Measurements from ENCODE around the gene RETREG1.
"Not testable (repeated sequence)": the region's sequence is repeated elsewhere in the genome, so short reads cannot be mapped to it uniquely, and the experiment has no call there.

Gene RETREG1

GRCh38 chr5:16660982-16661381 lies 44.2 kb upstream of the RETREG1 start:
- in situ Hi-C loops (cut with MboI; ENCODE audit: low pct_unique_long_range_greater_than_20kb, low sequenced_read_pairs, unreplicated experiment), result no loop called here
- TF ChIP-seq, protein P1, sequence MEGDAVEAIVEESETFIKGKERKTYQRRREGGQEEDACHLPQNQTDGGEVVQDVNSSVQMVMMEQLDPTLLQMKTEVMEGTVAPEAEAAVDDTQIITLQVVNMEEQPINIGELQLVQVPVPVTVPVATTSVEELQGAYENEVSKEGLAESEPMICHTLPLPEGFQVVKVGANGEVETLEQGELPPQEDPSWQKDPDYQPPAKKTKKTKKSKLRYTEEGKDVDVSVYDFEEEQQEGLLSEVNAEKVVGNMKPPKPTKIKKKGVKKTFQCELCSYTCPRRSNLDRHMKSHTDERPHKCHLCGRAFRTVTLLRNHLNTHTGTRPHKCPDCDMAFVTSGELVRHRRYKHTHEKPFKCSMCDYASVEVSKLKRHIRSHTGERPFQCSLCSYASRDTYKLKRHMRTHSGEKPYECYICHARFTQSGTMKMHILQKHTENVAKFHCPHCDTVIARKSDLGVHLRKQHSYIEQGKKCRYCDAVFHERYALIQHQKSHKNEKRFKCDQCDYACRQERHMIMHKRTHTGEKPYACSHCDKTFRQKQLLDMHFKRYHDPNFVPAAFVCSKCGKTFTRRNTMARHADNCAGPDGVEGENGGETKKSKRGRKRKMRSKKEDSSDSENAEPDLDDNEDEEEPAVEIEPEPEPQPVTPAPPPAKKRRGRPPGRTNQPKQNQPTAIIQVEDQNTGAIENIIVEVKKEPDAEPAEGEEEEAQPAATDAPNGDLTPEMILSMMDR (IDR thresholded peaks at IDR 0.05; ENCODE audit: extremely low read depth, insufficient read depth, missing control alignments), result no peak
- DNase-seq (ENCODE audit: low spot score), result no peak

DNA sequence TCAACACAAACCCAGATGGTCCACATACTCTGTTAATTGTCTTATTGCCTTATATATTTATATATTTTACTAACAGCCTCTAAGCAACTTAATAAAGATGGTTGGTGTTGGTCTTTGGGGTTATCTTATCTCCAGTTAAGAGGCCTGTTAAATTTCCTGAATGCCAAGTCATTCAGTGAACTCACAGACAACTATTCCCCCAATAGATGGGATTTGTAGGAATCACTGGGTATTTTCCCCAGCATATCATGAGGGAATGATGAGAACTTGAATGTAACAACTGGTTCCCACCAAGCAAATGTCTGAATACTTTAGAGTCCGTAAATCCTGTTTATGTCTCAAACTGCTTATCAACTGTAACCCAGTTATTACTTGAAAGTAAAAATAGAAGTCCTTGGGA lies 42.7 kb upstream of the RETREG1 start:
- DNase-seq (ENCODE audit: low spot score), result no peak
- in situ Hi-C loops (cut with MboI; ENCODE audit: low pct_unique_long_range_greater_than_20kb, low sequenced_read_pairs, unreplicated experiment), result no loop called here
- TF ChIP-seq, protein P1 (IDR thresholded peaks at IDR 0.05; ENCODE audit: extremely low read depth, insufficient read depth, missing control alignments), result no peak

- in situ Hi-C loops (cut with MboI; ENCODE audit: low pct_unique_long_range_greater_than_20kb, low sequenced_read_pairs, unreplicated experiment), result no loop called here
- TF ChIP-seq, protein P1 (IDR thresholded peaks at IDR 0.05; ENCODE audit: extremely low read depth, insufficient read depth, missing control alignments), result no peak
- no peak for DNase-seq (ENCODE audit: low spot score)
These were observed 39.9 kb upstream of the RETREG1 start for GRCh38 chr5:16656561-16657191.

GRCh38 chr5:16654647-16655334 lies 38.0 kb upstream of the RETREG1 start:
- DNase-seq (ENCODE audit: low spot score), result no peak
- TF ChIP-seq, protein P1 (IDR thresholded peaks at IDR 0.05; ENCODE audit: extremely low read depth, insufficient read depth, missing control alignments), result no peak
- in situ Hi-C loops (cut with MboI; ENCODE audit: low pct_unique_long_range_greater_than_20kb, low sequenced_read_pairs, unreplicated experiment), result no loop called here

GRCh38 chr5:16648739-16649138 lies 31.9 kb upstream of the RETREG1 start:
- in situ Hi-C loops (cut with MboI; ENCODE audit: low pct_unique_long_range_greater_than_20kb, low sequenced_read_pairs, unreplicated experiment), result not testable (repeated sequence)

GRCh38 chr5:16644301-16644889 lies 27.6 kb upstream of the RETREG1 start:
- TF ChIP-seq, protein P1 (IDR thresholded peaks at IDR 0.05; ENCODE audit: extremely low read depth, insufficient read depth, missing control alignments), result no peak
- DNase-seq (ENCODE audit: low spot score), result no peak
- in situ Hi-C loops (cut with MboI; ENCODE audit: low pct_unique_long_range_greater_than_20kb, low sequenced_read_pairs, unreplicated experiment), result no loop called here

More at GRCh38 chr5:16648739-16649138, 31.9 kb upstream of the RETREG1 start:
- DNase-seq (ENCODE audit: low spot score), result not testable (repeated sequence)

DNA sequence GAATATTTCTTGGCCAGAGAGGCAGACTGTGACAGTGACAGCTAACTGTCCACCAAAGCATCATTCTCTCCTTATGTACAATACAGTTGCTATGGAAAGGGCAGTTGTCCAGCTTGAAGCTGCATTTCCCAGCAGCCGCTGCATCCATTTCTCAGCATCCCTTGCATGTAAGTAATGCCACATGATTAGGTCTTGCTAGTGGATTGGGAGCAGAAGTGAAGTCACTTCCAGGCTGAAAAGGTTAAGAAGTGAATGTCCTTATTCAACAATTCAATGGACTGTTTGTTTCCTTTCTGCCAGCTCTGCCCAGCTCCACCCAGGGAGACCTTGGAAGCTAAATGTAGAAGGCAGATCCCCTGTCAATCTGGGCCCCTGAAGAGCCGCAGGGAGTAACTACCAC lies 26.1 kb upstream of the RETREG1 start:
- in situ Hi-C loops (cut with MboI; ENCODE audit: low pct_unique_long_range_greater_than_20kb, low sequenced_read_pairs, unreplicated experiment), result no loop called here
- no peak for DNase-seq (ENCODE audit: low spot score)
- TF ChIP-seq, protein P1 (IDR thresholded peaks at IDR 0.05; ENCODE audit: extremely low read depth, insufficient read depth, missing control alignments), result no peak
